Ovary (tissue), 9 donors: ENCODE results near the gene GAMT. TPM values are rescaled to one million over a fixed set of nuclear protein-coding genes. Genes with fewer than 3 reads are reported as not detected.

Experiments used
- DNase-seq, 5 donors: peaks; one replicate each; pipeline ENCODE4 v3.0.0-alpha.2; 2019 to 2020
- H3K27ac ChIP-seq, 2 donors: fragments of 200-600 bp; one replicate each; pipeline versions ENCODE4 v1.5.1 to v1.8.0; 2019 to 2022
- H3K27me3 ChIP-seq: fragments of 200-600 bp; one replicate; pipeline ENCODE4 v1.8.0; 2022
- H3K36me3 ChIP-seq: fragments of 200-600 bp; sonication (generic); one replicate; pipeline ENCODE4 v1.5.1; 2019
- H3K4me1 ChIP-seq: one replicate; pipeline ENCODE4 v1.8.1; 2013; ENCODE audit warnings: mild to moderate bottlenecking, moderate library complexity; ENCODE audit not compliant: insufficient read depth
- H3K4me3 ChIP-seq: fragments of 200-600 bp; sonication (generic); one replicate; pipeline ENCODE4 v1.5.1; 2017
- H3K9me3 ChIP-seq, 2 donors: fragments of 200-600 bp in 1 of 2; sonication (generic) in 1 of 2; one replicate each; pipeline versions ENCODE4 v1.5.1 to v1.8.1; 2013 to 2019; ENCODE audit warnings: mild to moderate bottlenecking in 1 of 2, moderate library complexity in 1 of 2
- CTCF ChIP-seq, 3 donors: fragments of 450-650 bp in 2 of 3; fragments of 200-600 bp in 1 of 3; IDR thresholded peaks; one replicate each; pipeline versions ENCODE4 v1.5.1 to v1.8.0; 2016 to 2022; ENCODE audit warnings: antibody characterized with exemption in 3 of 3, mild to moderate bottlenecking in 1 of 3
- EP300 ChIP-seq: sonication (generic); formaldehyde crosslinking; IDR thresholded peaks from one replicate; pipeline ENCODE4 v1.6.1; 2017; ENCODE audit warnings: antibody characterized with exemption
- POLR2A ChIP-seq: fragments of 450-650 bp; IDR thresholded peaks from one replicate; pipeline ENCODE4 v1.6.1; 2017; ENCODE audit warnings: antibody characterized with exemption, mild to moderate bottlenecking, moderate library complexity
- WGBS, 3 donors: extraction: QIAGEN DNeasy Blood & Tissue Kit in 1 of 3; methylation state at CpG; one replicate each; pipeline versions ENCODE4 v1.1.5 to v1.1.7; 2013 to 2017; 5-methylcytosine and 5-hydroxymethylcytosine counted together
- intact Hi-C, 4 donors: fragments of 100-400 bp; cut with DNase I; formaldehyde crosslinking; loops; one replicate each; pipeline versions ENCODE4 v1.11.0 to v1.15.1; 2022 to 2023
- polyA plus RNA-seq, 2 donors: library from polyadenylated mRNA; stranded (reverse); fragments of 200-250 nt in 1 of 2; fragments of 350-450 nt in 1 of 2; fragmentation: Illumina TruSeq in 1 of 2; extraction: RNeasy Lipid Tissue Mini Kit (QIAGEN cat#74804) in 1 of 2; gene quantifications; one replicate each; pipeline ENCODE4 v1.2.3, GENCODE V29; 2013 to 2014
- total RNA-seq, 7 donors: library from RNA; depleted of rRNA in 2 of 7; stranded (reverse); fragments of >200 nt in 2 of 7; fragmentation: NEBNext Ultra II Directional in 3 of 7; extraction: Animal tissue kit (Norgen Biotek cat#: 25700) in 3 of 7; gene quantifications; one replicate each; pipeline versions ENCODE4 v1.1.0 to v1.2.4, GENCODE V29; 2016 to 2023
- donor health status: DM: no; HTN: no; CAD: no; lungs with moderate emphysema.
- donor health status: DM: no; HTN: no; CAD: no.
- donor health status: Bipolar disorder and iron deficiency.
- donor health status: DM: yes; HTN: yes; CAD: no.
- donor health status: DM: no; HTN: no; CAD: no.
- donor health status: DM: yes; HTN: yes; CAD: no.

The GAMT gene
- total and polyA plus RNA-seq, 9 donors, result 8.0 to 34.1 (median 17.0) TPM

- Histone ChIP-seq H3K36me3 (no peaks in the 10 kb centered on the region), H3K4me3 (peak overlapping the region; percentile 92), H3K27me3 (no peaks in the 10 kb centered on the region), H3K4me1 (peaks cover 18% of the 10 kb centered on the region), H3K27ac (peak overlapping the region; percentile 89 to 96), H3K9me3 (no peaks in the 10 kb centered on the region)
- DNase-seq, result peak in 2 of 5 donors; percentile 26 to 51
- 13 to 17% (median 13%) methylated on average over 32 of the region's 32 CpGs for WGBS, 3 donors
- no peak for TF ChIP-seq POLR2A
- TF ChIP-seq CTCF (IDR thresholded peaks at IDR 0.05), result no peak
- no peak for TF ChIP-seq EP300
- intact Hi-C loops, result no loop called here
Measured at GRCh38 chr19:1355568-1356507, 45.5 kb downstream of the GAMT start.

GRCh38 chr19:1354970-1355567 is 46.3 kb downstream of the GAMT start:
- Histone ChIP-seq H3K4me1 (peaks cover 14% of the 10 kb centered on the region), H3K9me3 (no peaks in the 10 kb centered on the region), H3K27me3 (no peaks in the 10 kb centered on the region), H3K4me3 (peak overlapping the region; percentile 92), H3K27ac (peak overlapping the region; percentile 89 to 96), H3K36me3 (no peaks in the 10 kb centered on the region)
- WGBS, 3 donors, result 1% methylated on average over 18 to 55 of the region's 61 CpGs
- peak in 2 of 5 donors; percentile 28 to 49 for DNase-seq
- intact Hi-C loops, result no loop called here
- TF ChIP-seq POLR2A (no peak), EP300 (no peak), CTCF (IDR thresholded peaks at IDR 0.05) (no peak)

GRCh38 chr19:1353144-1353543 is 48.2 kb downstream of the GAMT start:
- intact Hi-C loops, result no loop called here
- Histone ChIP-seq H3K4me3 (no peak overlapping the region), H3K27ac (no peak overlapping the region), H3K27me3 (no peaks in the 10 kb centered on the region), H3K36me3 (no peaks in the 10 kb centered on the region), H3K4me1 (peaks cover 6% of the 10 kb centered on the region), H3K9me3 (no peaks in the 10 kb centered on the region)
- WGBS, 3 donors, result 79 to 85% (median 80%) methylated on average over 9 of the region's 9 CpGs
- TF ChIP-seq CTCF (IDR thresholded peaks at IDR 0.05), result no peak
- TF ChIP-seq POLR2A, result no peak
- TF ChIP-seq EP300, result no peak
- no peak for DNase-seq

GRCh38 chr19:1351381-1351851 is 49.9 kb downstream of the GAMT start:
- Histone ChIP-seq H3K4me3 (no peak overlapping the region), H3K36me3 (no peaks in the 10 kb centered on the region), H3K27me3 (no peaks in the 10 kb centered on the region), H3K27ac (no peak overlapping the region), H3K4me1 (peaks cover 4% of the 10 kb centered on the region), H3K9me3 (no peaks in the 10 kb centered on the region)
- TF ChIP-seq CTCF (IDR thresholded peaks at IDR 0.05) (no peak), POLR2A (no peak), EP300 (no peak)
- 76 to 84% (median 83%) methylated on average over 21 of the region's 21 CpGs for WGBS, 3 donors
- DNase-seq, result no peak
- intact Hi-C loops, result no loop called here
